GM21526 (cell line): ENCODE measurements around the gene VWA8.
A peak's percentile ranks its signal among the peaks of the same experiment; 100 is the strongest.

Experiments used
- ATAC-seq: cut with Tn5 transposase; IDR thresholded peaks from one replicate; pipeline ENCODE4 v1.9.1; 2021; ENCODE audit warnings: moderate library complexity; ENCODE audit not compliant: unreplicated experiment, low FRiP score

VWA8 gene

GRCh38 chr13:41960637-41961465 is at the start of gene VWA8:
TSS of gene VWA8 (minus strand) at chr13:41961109. CDS start at chr13:41961015, 94 bp downstream.
- peak; percentile 85 for ATAC-seq

GRCh38 chr13:42009057-42009456 is 48.1 kb upstream of the VWA8 start:
- no peak for ATAC-seq

- no peak for ATAC-seq
These were observed 46.9 kb upstream of the VWA8 start for GRCh38 chr13:42007844-42008243.

- no peak for ATAC-seq
These were observed 41.2 kb upstream of the VWA8 start for GRCh38 chr13:42002066-42002465.

GRCh38 chr13:42001580-42001979 is 40.7 kb upstream of the VWA8 start:
- no peak for ATAC-seq

GRCh38 chr13:42000846-42001245 is 39.9 kb upstream of the VWA8 start:
- no peak for ATAC-seq

GRCh38 chr13:41997396-41997795 is 36.5 kb upstream of the VWA8 start:
- ATAC-seq, result no peak

GRCh38 chr13:41995946-41996345 is 35.0 kb upstream of the VWA8 start:
- no peak for ATAC-seq

- no peak for ATAC-seq
These were observed 34.4 kb upstream of the VWA8 start for GRCh38 chr13:41995336-41995735.

GRCh38 chr13:41994696-41995095 is 33.8 kb upstream of the VWA8 start:
- no peak for ATAC-seq

GRCh38 chr13:41991936-41992335 is 31.0 kb upstream of the VWA8 start:
- ATAC-seq, result no peak

GRCh38 chr13:41988244-41988643 is 27.3 kb upstream of the VWA8 start:
- ATAC-seq, result no peak

- ATAC-seq, result no peak
These were observed 25.0 kb upstream of the VWA8 start for GRCh38 chr13:41985788-41986508.

GRCh38 chr13:41981951-41982715 is 21.2 kb upstream of the VWA8 start:
- ATAC-seq, result no peak

- no peak for ATAC-seq
These were observed 17.1 kb upstream of the VWA8 start for GRCh38 chr13:41978007-41978406.

GRCh38 chr13:41976476-41976875 is 15.6 kb upstream of the VWA8 start:
- ATAC-seq, result no peak

- no peak for ATAC-seq
These were observed 13.5 kb upstream of the VWA8 start for GRCh38 chr13:41974262-41974900.

GRCh38 chr13:41973247-41973741 is 12.4 kb upstream of the VWA8 start:
- ATAC-seq, result no peak

GRCh38 chr13:41971848-41972247 is 10.9 kb upstream of the VWA8 start:
- ATAC-seq, result no peak

GRCh38 chr13:41970918-41971317 is 10.0 kb upstream of the VWA8 start:
- no peak for ATAC-seq
